SK-N-MC (cell line): ENCODE measurements around the gene PRM3.

ENCODE experiments used
- DNase-seq: peaks from one replicate; pipeline ENCODE4 v3.0.0-alpha.2; 2011; ENCODE audit warnings: low read depth, low spot score
- H3K27ac ChIP-seq: fragments of 200-600 bp; sonication (generic); 2 replicates; pipeline ENCODE4 v1.5.1; 2016; ENCODE audit warnings: mixed run types
- H3K36me3 ChIP-seq: fragments of 200-600 bp; sonication (generic); 2 replicates; pipeline ENCODE4 v1.6.1; 2017; ENCODE audit warnings: antibody characterized with exemption, low read length, mixed read lengths; ENCODE audit not compliant: insufficient read depth
- H3K4me3 ChIP-seq: fragments of 200-600 bp; sonication (generic); 2 replicates; pipeline ENCODE4 v1.5.1; 2016
- H3K9ac ChIP-seq: fragments of 200-600 bp; sonication (generic); 2 replicates; pipeline ENCODE4 v1.8.0; 2017; ENCODE audit warnings: mixed run types, mixed read lengths; ENCODE audit not compliant: insufficient read length
- H3K9me3 ChIP-seq: fragments of 200-600 bp; sonication (generic); 2 replicates; pipeline ENCODE4 v1.6.1; 2017; ENCODE audit warnings: low read depth, mild to moderate bottlenecking, antibody characterized with exemption, low read length, moderate library complexity, mixed read lengths
- EZH2 ChIP-seq: fragments of 200-600 bp; sonication (generic); IDR thresholded peaks from one replicate; pipeline ENCODE4 v1.6.1; 2017; ENCODE audit warnings: antibody characterized with exemption
- FOXP2 ChIP-seq: optimal IDR thresholded peaks from 2 replicates; pipeline ENCODE3; 2011; ENCODE audit warnings: mild to moderate bottlenecking, moderate library complexity; ENCODE audit not compliant: insufficient read depth; ENCODE audit errors: extremely low read length, control extremely low read depth
- POLR2AphosphoS5 ChIP-seq: IDR thresholded peaks from 2 replicates; pipeline ENCODE4 v1.6.1; 2012; ENCODE audit warnings: mild to moderate bottlenecking, low read depth, low read length, borderline replicate concordance

The PRM3 gene

DNA sequence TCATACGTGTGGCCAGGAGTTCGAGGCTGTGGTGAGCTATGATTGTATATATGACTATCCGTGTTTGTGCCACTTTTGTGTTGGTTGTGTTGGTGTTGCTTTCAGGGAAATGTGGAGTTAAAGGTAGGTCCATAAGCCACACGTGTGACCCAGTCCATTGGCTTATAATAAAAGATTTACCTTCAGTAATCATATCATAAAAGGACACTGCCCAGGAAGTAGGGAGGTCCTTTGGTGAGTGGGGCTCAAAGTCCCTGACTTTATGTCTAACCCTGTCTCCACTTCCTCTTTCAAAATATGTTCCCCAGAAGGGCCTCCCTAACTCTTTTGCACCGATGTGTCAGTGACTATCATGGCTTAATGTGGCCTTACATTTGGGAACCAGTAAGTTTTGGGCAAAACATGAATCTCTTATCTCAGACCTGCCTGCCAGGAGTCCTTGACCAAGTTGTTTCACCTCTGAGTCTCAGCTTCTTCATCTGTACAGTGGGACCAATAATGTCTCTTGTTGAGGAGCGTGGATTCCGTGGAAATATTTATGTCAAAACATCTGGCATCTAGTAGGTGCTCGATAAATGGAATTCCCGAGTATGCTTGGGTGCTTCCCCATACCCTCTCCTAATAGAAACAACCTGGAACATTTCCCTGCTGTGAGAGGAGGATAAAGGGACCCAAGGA is 9.1 kb downstream of the PRM3 start:
- Histone ChIP-seq H3K27ac (no peak overlapping the region), H3K4me3 (no peak overlapping the region), H3K9ac (no peak overlapping the region), H3K36me3 (no peaks in the 10 kb centered on the region), H3K9me3 (no peaks in the 10 kb centered on the region)
- no peak for DNase-seq
- TF ChIP-seq POLR2AphosphoS5 (no peak), EZH2 (no peak), FOXP2 (no peak)

- no peak overlapping the region for H3K9ac ChIP-seq
- H3K4me3 ChIP-seq = no peak overlapping the region
- no peak for TF ChIP-seq FOXP2
- TF ChIP-seq EZH2 = no peak
- no peak for TF ChIP-seq POLR2AphosphoS5
- no peaks in the 10 kb centered on the region for H3K36me3 ChIP-seq
- no peak overlapping the region for H3K27ac ChIP-seq
- DNase-seq = no peak
- H3K9me3 ChIP-seq = no peaks in the 10 kb centered on the region
These were observed 9.7 kb downstream of the PRM3 start for GRCh38 chr16:11263737-11264136.

- no peaks in the 10 kb centered on the region for H3K36me3 ChIP-seq
- no peak overlapping the region for H3K9ac ChIP-seq
- TF ChIP-seq EZH2 (no peak), FOXP2 (no peak), POLR2AphosphoS5 (no peak)
- H3K4me3 ChIP-seq = no peak overlapping the region
- H3K9me3 ChIP-seq = no peaks in the 10 kb centered on the region
- no peak overlapping the region for H3K27ac ChIP-seq
- DNase-seq = no peak
These were observed 10.5 kb downstream of the PRM3 start for GRCh38 chr16:11262915-11263314.

GRCh38 chr16:11260596-11260966 is 12.8 kb downstream of the PRM3 start:
- no peak overlapping the region for H3K4me3 ChIP-seq
- DNase-seq = no peak
- no peaks in the 10 kb centered on the region for H3K36me3 ChIP-seq
- no peak overlapping the region for H3K9ac ChIP-seq
- no peak for TF ChIP-seq POLR2AphosphoS5
- no peak for TF ChIP-seq FOXP2
- no peak for TF ChIP-seq EZH2
- H3K9me3 ChIP-seq = no peaks in the 10 kb centered on the region
- no peak overlapping the region for H3K27ac ChIP-seq

- no peaks in the 10 kb centered on the region for H3K9me3 ChIP-seq
- H3K9ac ChIP-seq = no peak overlapping the region
- H3K4me3 ChIP-seq = no peak overlapping the region
- H3K36me3 ChIP-seq = no peaks in the 10 kb centered on the region
- no peak overlapping the region for H3K27ac ChIP-seq
- no peak for TF ChIP-seq EZH2
- TF ChIP-seq FOXP2 = no peak
- TF ChIP-seq POLR2AphosphoS5 = no peak
- DNase-seq = no peak
These were observed 13.5 kb downstream of the PRM3 start for GRCh38 chr16:11259655-11260595.

GRCh38 chr16:11258553-11259492 is 14.6 kb downstream of the PRM3 start:
- Histone ChIP-seq H3K36me3 (no peaks in the 10 kb centered on the region), H3K27ac (no peak overlapping the region), H3K9ac (no peak overlapping the region), H3K9me3 (no peaks in the 10 kb centered on the region), H3K4me3 (no peak overlapping the region)
- TF ChIP-seq POLR2AphosphoS5 = no peak
- TF ChIP-seq EZH2 = no peak
- TF ChIP-seq FOXP2 = no peak
- no peak for DNase-seq

GRCh38 chr16:11257131-11257938 is 16.1 kb downstream of the PRM3 start:
- no peak overlapping the region for H3K27ac ChIP-seq

More at GRCh38 chr16:11257131-11257938, 16.1 kb downstream of the PRM3 start:
- peak overlapping the region; percentile 80 for H3K4me3 ChIP-seq
- H3K9ac ChIP-seq = no peak overlapping the region
- no peaks in the 10 kb centered on the region for H3K9me3 ChIP-seq
- TF ChIP-seq EZH2 (no peak), FOXP2 (no peak), POLR2AphosphoS5 (no peak)
- DNase-seq = peak; percentile 10
- no peaks in the 10 kb centered on the region for H3K36me3 ChIP-seq
